Parathyroid adenoma (tissue), 2 donors: ENCODE data around the gene FAM163B.

Experiments used
- H2AFZ ChIP-seq: fragments of 300-600 bp; sonication (generic); one replicate; pipeline ENCODE4 v1.7.0; 2017; ENCODE audit warnings: antibody characterized with exemption, mild to moderate bottlenecking
- H3K27ac ChIP-seq: fragments of 300-600 bp; sonication (generic); one replicate; pipeline ENCODE4 v1.7.0; 2017
- H3K27me3 ChIP-seq: fragments of 300-600 bp; sonication (generic); one replicate; pipeline ENCODE4 v1.7.0; 2017; ENCODE audit warnings: low read length; ENCODE audit not compliant: control insufficient read depth, insufficient read depth
- H3K36me3 ChIP-seq: fragments of 300-600 bp; sonication (generic); one replicate; pipeline ENCODE4 v1.7.0; 2017; ENCODE audit warnings: low read length; ENCODE audit not compliant: control insufficient read depth, insufficient read depth
- H3K4me1 ChIP-seq: fragments of 300-600 bp; sonication (generic); one replicate; pipeline ENCODE4 v1.7.0; 2017; ENCODE audit warnings: control low read depth
- H3K4me2 ChIP-seq: fragments of 300-600 bp; sonication (generic); one replicate; pipeline ENCODE4 v1.7.0; 2017; ENCODE audit warnings: low read length
- H3K4me3 ChIP-seq: fragments of 300-600 bp; sonication (generic); one replicate; pipeline ENCODE4 v1.7.0; 2017; ENCODE audit warnings: low read depth, low read length
- H3K79me2 ChIP-seq: fragments of 300-600 bp; sonication (generic); one replicate; pipeline ENCODE4 v1.7.0; 2017; ENCODE audit warnings: control low read depth
- H3K9ac ChIP-seq: fragments of 300-600 bp; sonication (generic); one replicate; pipeline ENCODE4 v1.7.0; 2017; ENCODE audit warnings: mild to moderate bottlenecking
- H3K9me3 ChIP-seq: fragments of 300-600 bp; sonication (generic); one replicate; pipeline ENCODE4 v1.7.0; 2017; ENCODE audit warnings: low read length; ENCODE audit not compliant: control insufficient read depth
- CTCF ChIP-seq: fragments of 300-600 bp; sonication (generic); IDR thresholded peaks from one replicate; pipeline ENCODE4 v1.7.0; 2017; ENCODE audit warnings: antibody characterized with exemption, mild to moderate bottlenecking
- donor health status: primary hyperparathyroidism.

FAM163B gene

DNA sequence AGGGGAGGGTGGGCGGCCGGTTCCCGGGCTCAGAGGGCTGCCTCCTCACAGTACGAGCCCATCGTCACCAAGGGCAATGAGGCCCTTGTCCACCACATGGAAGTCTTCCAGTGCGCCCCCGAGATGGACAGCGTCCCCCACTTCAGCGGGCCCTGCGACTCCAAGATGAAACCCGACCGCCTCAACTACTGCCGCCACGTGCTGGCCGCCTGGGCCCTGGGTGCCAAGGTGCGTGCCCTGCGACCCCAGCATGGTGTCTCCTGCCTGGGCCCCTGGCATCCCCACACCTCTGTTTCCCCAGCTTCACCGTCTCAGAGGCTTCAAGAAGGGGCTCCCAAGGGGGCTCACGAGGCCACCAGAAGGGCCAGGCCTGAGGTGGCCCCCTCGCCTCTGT lies 34.2 kb upstream of the FAM163B start:
- peaks cover 3% of the 10 kb centered on the region for H3K27me3 ChIP-seq
- H3K79me2 ChIP-seq = no peaks in the 10 kb centered on the region
- H3K36me3 ChIP-seq = no peaks in the 10 kb centered on the region
- H3K4me3 ChIP-seq = no peak overlapping the region
- no peaks in the 10 kb centered on the region for H3K4me1 ChIP-seq
- no peaks in the 10 kb centered on the region for H3K9me3 ChIP-seq
- no peak for TF ChIP-seq CTCF
- no peak overlapping the region for H3K27ac ChIP-seq
- H3K4me2 ChIP-seq = no peak overlapping the region
- H2AFZ ChIP-seq = no peak overlapping the region
- no peak overlapping the region for H3K9ac ChIP-seq

GRCh38 chr9:133642708-133643361 lies 33.6 kb upstream of the FAM163B start:
- no peaks in the 10 kb centered on the region for H3K27me3 ChIP-seq

GRCh38 chr9:133641861-133642595 lies 32.8 kb upstream of the FAM163B start:
- Histone ChIP-seq H3K9ac (no peak overlapping the region), H3K4me2 (no peak overlapping the region), H2AFZ (no peak overlapping the region), H3K27ac (no peak overlapping the region), H3K4me3 (no peak overlapping the region), H3K36me3 (no peaks in the 10 kb centered on the region), H3K79me2 (no peaks in the 10 kb centered on the region), H3K4me1 (no peaks in the 10 kb centered on the region), H3K9me3 (no peaks in the 10 kb centered on the region), H3K27me3 (no peaks in the 10 kb centered on the region)
- no peak for TF ChIP-seq CTCF

More at GRCh38 chr9:133642708-133643361, 33.6 kb upstream of the FAM163B start:
- H2AFZ ChIP-seq = no peak overlapping the region
- no peak overlapping the region for H3K27ac ChIP-seq
- H3K4me2 ChIP-seq = no peak overlapping the region
- no peak for TF ChIP-seq CTCF
- no peak overlapping the region for H3K9ac ChIP-seq
- no peaks in the 10 kb centered on the region for H3K79me2 ChIP-seq
- H3K36me3 ChIP-seq = no peaks in the 10 kb centered on the region
- no peaks in the 10 kb centered on the region for H3K4me1 ChIP-seq
- no peaks in the 10 kb centered on the region for H3K9me3 ChIP-seq
- no peak overlapping the region for H3K4me3 ChIP-seq

- H3K36me3 ChIP-seq = no peaks in the 10 kb centered on the region
- no peak overlapping the region for H3K9ac ChIP-seq
- no peak overlapping the region for H3K4me2 ChIP-seq
- no peaks in the 10 kb centered on the region for H3K4me1 ChIP-seq
- H3K27ac ChIP-seq = no peak overlapping the region
- H3K9me3 ChIP-seq = no peaks in the 10 kb centered on the region
- no peak for TF ChIP-seq CTCF
- no peaks in the 10 kb centered on the region for H3K79me2 ChIP-seq
- no peak overlapping the region for H3K4me3 ChIP-seq
- H2AFZ ChIP-seq = no peak overlapping the region
- no peaks in the 10 kb centered on the region for H3K27me3 ChIP-seq
Observed at GRCh38 chr9:133641396-133641655, 32.1 kb upstream of the FAM163B start.
